Measurements from ENCODE around the gene NANS. TPM values are rescaled to one million over a fixed set of nuclear protein-coding genes. Genes with fewer than 3 reads are reported as not detected.

The NANS gene
- total and polyA plus RNA-seq, 2 of the 8 experiments (the other 6 are each of a cell fraction or from before 2014, with no cell fraction given): 56.5 to 67.3 TPM

DNA sequence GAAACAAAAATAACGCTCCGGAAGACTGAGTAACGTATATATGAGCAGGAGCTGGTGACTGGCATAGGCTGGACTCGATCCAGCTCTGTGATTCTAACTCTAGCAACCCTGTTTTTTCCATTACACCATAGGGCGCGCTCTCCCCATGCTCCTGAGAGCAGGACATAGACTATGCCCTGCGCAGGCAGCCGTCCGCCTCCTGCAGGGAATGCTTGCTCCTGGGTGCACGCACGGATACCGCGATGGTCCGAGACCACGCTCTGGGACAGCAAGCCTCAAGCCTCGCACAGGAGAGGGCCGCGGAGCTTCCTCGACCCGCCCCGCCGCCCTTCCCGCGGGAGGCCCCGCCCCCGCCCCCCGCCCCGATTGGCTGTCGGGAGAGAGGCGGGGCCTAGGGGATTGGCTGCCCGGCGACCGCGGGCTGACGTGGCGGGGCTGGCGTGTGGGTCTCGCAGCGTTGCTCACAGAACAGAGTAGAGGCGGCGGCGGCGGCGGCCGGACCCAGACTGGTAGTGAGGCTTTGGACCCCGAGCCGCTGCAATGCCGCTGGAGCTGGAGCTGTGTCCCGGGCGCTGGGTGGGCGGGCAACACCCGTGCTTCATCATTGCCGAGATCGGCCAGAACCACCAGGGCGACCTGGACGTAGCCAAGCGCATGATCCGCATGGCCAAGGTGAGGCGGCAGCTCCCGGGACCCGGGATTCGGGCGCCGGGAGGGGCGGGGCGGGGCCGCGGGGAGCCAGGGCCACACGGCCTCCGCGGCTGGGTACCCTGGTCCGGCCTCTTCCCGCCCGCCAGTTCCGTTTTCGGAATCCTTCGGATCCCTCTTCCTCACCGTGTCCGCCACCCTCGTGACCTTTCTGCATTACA is at the start of gene NANS (continued):
- TF ChIP-seq PHF8 (conservative IDR thresholded peaks at IDR 0.05; ENCODE audit: low read depth, low read length): peak; percentile 96
- TF ChIP-seq TEAD4 (IDR thresholded peaks at IDR 0.05; ENCODE audit: low read depth, low read length): 0 out of 2 replicates have a peak, but pooled peaks have one; percentile 13
- peak in 1 of 2 experiments; percentile 60; a peak in 1 of 4 replicates for TF ChIP-seq SIN3A (conservative IDR thresholded peaks at IDR 0.05 in 1 of 2, IDR thresholded peaks at IDR 0.05 in 1 of 2; ENCODE audit: low read depth in 1 of 2, low read length in 2 of 2)
- TF ChIP-seq GTF2F1 (IDR thresholded peaks at IDR 0.05; ENCODE audit: borderline replicate concordance, low read depth, low read length): 0 out of 2 replicates have a peak, but pooled peaks have one; percentile 12
- TF ChIP-seq, protein P1, sequence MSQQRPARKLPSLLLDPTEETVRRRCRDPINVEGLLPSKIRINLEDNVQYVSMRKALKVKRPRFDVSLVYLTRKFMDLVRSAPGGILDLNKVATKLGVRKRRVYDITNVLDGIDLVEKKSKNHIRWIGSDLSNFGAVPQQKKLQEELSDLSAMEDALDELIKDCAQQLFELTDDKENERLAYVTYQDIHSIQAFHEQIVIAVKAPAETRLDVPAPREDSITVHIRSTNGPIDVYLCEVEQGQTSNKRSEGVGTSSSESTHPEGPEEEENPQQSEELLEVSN (IDR thresholded peaks at IDR 0.05): peak; percentile 37; the same call in 1 of the 2 replicates
- TF ChIP-seq BRCA1 (IDR thresholded peaks at IDR 0.05; ENCODE audit: low read depth, low read length): peak; percentile 75
- TF ChIP-seq RAD21 (IDR thresholded peaks at IDR 0.05 in 1 of 2, conservative IDR thresholded peaks at IDR 0.05 in 1 of 2; ENCODE audit: low read depth in 2 of 2, low read length in 2 of 2): 0 out of 4 replicates have a peak, but pooled peaks of 1 of the 2 experiments have one; percentile 1
- TF ChIP-seq TAF1 (IDR thresholded peaks at IDR 0.05; ENCODE audit: low read depth, low read length): peak; percentile 91
- TF ChIP-seq, protein P2, sequence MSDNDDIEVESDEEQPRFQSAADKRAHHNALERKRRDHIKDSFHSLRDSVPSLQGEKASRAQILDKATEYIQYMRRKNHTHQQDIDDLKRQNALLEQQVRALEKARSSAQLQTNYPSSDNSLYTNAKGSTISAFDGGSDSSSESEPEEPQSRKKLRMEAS (IDR thresholded peaks at IDR 0.05): peak; percentile 76
- peak; percentile 94 for TF ChIP-seq CHD2 (IDR thresholded peaks at IDR 0.05; ENCODE audit: low read length)
- TF ChIP-seq, protein P3, sequence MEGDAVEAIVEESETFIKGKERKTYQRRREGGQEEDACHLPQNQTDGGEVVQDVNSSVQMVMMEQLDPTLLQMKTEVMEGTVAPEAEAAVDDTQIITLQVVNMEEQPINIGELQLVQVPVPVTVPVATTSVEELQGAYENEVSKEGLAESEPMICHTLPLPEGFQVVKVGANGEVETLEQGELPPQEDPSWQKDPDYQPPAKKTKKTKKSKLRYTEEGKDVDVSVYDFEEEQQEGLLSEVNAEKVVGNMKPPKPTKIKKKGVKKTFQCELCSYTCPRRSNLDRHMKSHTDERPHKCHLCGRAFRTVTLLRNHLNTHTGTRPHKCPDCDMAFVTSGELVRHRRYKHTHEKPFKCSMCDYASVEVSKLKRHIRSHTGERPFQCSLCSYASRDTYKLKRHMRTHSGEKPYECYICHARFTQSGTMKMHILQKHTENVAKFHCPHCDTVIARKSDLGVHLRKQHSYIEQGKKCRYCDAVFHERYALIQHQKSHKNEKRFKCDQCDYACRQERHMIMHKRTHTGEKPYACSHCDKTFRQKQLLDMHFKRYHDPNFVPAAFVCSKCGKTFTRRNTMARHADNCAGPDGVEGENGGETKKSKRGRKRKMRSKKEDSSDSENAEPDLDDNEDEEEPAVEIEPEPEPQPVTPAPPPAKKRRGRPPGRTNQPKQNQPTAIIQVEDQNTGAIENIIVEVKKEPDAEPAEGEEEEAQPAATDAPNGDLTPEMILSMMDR (IDR thresholded peaks at IDR 0.05; ENCODE audit: control extremely low read depth in 1 of 3, insufficient read depth in 1 of 3, low read depth in 1 of 3, low read length in 3 of 3): no peak
- no peak for TF ChIP-seq SP2 (IDR thresholded peaks at IDR 0.05; ENCODE audit: low read length)
- peak; percentile 63 for TF ChIP-seq KDM4A (IDR thresholded peaks at IDR 0.05; ENCODE audit: low read depth, low read length, severe bottlenecking)
- TF ChIP-seq POU5F1 (IDR thresholded peaks at IDR 0.05; ENCODE audit: low read depth, low read length): no peak
- peak; percentile 72; the same call in 1 of the 2 replicates for TF ChIP-seq TBP (IDR thresholded peaks at IDR 0.05; ENCODE audit: low read depth, low read length)
- peak; percentile 73; the same call in 1 of the 2 replicates for TF ChIP-seq CREB1 (IDR thresholded peaks at IDR 0.05)
- TF ChIP-seq RBBP5 (IDR thresholded peaks at IDR 0.05; ENCODE audit: borderline replicate concordance, low read depth, low read length): no peak
- TF ChIP-seq POLR2A (IDR thresholded peaks at IDR 0.05; ENCODE audit: control extremely low read depth in 1 of 2, low read depth in 2 of 2, low read length in 2 of 2): peak; percentile 84 to 85
